Neural crest cell (in vitro differentiated cells): ENCODE results near the gene ADGRD2. TPM values are rescaled to one million over a fixed set of nuclear protein-coding genes. Genes with fewer than 3 reads are reported as not detected.
"Not testable (repeated sequence)": the region's sequence is repeated elsewhere in the genome, so short reads cannot be mapped to it uniquely, and the experiment has no call there.

Source experiments
- DNase-seq: peaks from one replicate; pipeline ENCODE4 v3.0.0; 2021; ENCODE audit warnings: low read depth, mixed read lengths, low spot score
- H3K27ac Mint-ChIP-seq: one replicate; pipeline ENCODE4 v1.8.0; 2021; ENCODE audit warnings: mild to moderate bottlenecking, mixed read lengths; ENCODE audit not compliant: unreplicated experiment
- H3K27me3 Mint-ChIP-seq: 2 replicates; pipeline ENCODE4 v1.8.0; 2021; ENCODE audit warnings: low read depth, mild to moderate bottlenecking, mixed read lengths
- H3K36me3 Mint-ChIP-seq: 2 replicates; pipeline ENCODE4 v1.8.0; 2021; ENCODE audit warnings: low read depth, mild to moderate bottlenecking, mixed read lengths
- H3K4me1 Mint-ChIP-seq: 2 replicates; pipeline ENCODE4 v1.8.0; 2021; ENCODE audit warnings: mixed read lengths
- H3K4me3 Mint-ChIP-seq: one replicate; pipeline ENCODE4 v1.8.0; 2021; ENCODE audit warnings: mild to moderate bottlenecking, mixed read lengths
- H3K9me3 Mint-ChIP-seq: 2 replicates; pipeline ENCODE4 v1.8.0; 2021; ENCODE audit warnings: mixed read lengths
- total RNA-seq: library from RNA; stranded (reverse); gene quantifications from 2 replicates; pipeline ENCODE4 v1.2.1, GENCODE V29; 2021
- TF ChIP-seq, protein P1 (sequence below): fragments of 200-600 bp; sonication (generic); conservative IDR thresholded peaks from 2 replicates; pipeline ENCODE4 v1.5.0; 2021; ENCODE audit warnings: antibody characterized with exemption, mild to moderate bottlenecking

The ADGRD2 gene
- total RNA-seq, 1 donor from 2014 or later, result 0.44 TPM

DNA sequence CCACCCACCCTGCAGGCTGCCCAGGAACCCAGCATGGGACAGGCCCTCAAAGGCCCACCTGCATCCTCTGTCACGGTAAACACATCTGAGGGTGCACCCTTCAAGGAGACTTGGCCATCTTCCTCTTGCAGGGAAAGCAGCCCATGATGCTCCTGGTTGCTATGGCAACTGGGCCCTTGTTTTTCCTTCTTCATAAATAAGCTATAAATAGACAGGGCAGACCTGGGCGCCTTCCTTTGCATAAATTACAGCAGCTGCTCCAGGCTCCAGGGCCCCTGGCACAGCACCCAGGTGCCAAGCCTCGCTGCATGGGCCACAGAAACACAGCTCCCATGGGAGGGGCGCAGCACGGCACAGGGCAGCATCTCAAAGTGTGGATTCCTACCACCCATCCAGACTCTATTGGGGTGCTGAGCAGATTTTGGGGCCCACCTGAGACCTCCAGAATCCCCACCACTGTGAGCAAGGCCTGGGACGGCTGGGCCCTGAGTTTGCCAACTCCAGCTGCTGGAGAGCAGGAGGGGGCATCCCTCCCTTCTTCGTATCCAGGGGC, 29.2 kb upstream of the ADGRD2 start:
- Mint-ChIP-seq H3K9me3 (no peaks in the 10 kb centered on the region), H3K4me1 (peaks cover 11% of the 10 kb centered on the region), H3K36me3 (no peaks in the 10 kb centered on the region), H3K27me3 (peaks cover 20% of the 10 kb centered on the region), H3K27ac (no peak overlapping the region), H3K4me3 (no peak overlapping the region)
- TF ChIP-seq, protein P1, sequence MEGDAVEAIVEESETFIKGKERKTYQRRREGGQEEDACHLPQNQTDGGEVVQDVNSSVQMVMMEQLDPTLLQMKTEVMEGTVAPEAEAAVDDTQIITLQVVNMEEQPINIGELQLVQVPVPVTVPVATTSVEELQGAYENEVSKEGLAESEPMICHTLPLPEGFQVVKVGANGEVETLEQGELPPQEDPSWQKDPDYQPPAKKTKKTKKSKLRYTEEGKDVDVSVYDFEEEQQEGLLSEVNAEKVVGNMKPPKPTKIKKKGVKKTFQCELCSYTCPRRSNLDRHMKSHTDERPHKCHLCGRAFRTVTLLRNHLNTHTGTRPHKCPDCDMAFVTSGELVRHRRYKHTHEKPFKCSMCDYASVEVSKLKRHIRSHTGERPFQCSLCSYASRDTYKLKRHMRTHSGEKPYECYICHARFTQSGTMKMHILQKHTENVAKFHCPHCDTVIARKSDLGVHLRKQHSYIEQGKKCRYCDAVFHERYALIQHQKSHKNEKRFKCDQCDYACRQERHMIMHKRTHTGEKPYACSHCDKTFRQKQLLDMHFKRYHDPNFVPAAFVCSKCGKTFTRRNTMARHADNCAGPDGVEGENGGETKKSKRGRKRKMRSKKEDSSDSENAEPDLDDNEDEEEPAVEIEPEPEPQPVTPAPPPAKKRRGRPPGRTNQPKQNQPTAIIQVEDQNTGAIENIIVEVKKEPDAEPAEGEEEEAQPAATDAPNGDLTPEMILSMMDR, result no peak
- no peak for DNase-seq

DNA sequence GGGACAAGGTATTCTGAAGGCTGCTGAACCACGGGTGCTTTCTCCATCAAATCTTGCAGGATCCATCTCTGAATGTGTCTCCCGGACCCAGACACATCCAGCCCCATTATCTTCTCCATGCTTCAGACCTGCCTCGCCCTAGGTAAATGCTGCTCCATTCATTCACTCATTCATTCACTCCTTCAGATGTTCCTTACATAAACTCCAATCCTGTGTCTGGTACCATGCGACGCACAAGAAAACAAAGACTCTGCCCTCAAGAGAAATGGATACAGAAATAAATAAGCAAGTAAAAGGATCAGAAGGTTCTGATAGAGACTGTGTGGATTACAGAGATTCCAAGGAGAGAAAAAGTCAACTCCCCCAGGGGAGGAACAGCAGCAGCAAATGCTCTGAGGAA, 27.1 kb upstream of the ADGRD2 start:
- H3K9me3 Mint-ChIP-seq, result no peaks in the 10 kb centered on the region
- no peak overlapping the region for H3K27ac Mint-ChIP-seq
- DNase-seq, result no peak
- H3K27me3 Mint-ChIP-seq, result peaks cover 20% of the 10 kb centered on the region
- no peaks in the 10 kb centered on the region for H3K36me3 Mint-ChIP-seq
- H3K4me3 Mint-ChIP-seq, result no peak overlapping the region
- TF ChIP-seq, protein P1, result no peak
- peaks cover 11% of the 10 kb centered on the region for H3K4me1 Mint-ChIP-seq

DNA sequence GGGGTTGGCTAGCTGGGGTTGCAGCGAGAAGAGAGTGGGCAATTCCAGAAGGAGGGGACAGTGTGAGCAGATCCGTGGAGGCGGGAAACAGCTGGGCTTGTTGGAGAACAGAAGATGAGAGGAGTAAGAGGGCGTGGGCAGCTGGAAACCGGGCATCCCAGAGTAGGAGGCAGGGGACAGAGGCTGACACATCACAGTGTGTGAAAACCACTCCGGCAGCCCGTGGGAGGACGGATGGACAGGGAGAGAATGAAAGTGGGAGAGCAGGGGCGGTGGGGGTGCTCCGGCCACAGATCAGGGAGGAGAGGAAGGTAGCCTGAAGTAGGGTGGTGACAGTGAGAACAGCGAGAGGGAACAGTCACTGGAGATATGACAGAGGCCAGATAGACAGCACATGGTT, 26.7 kb upstream of the ADGRD2 start:
- H3K4me1 Mint-ChIP-seq, result peaks cover 11% of the 10 kb centered on the region
- H3K9me3 Mint-ChIP-seq, result no peaks in the 10 kb centered on the region
- H3K36me3 Mint-ChIP-seq, result no peaks in the 10 kb centered on the region
- no peak for DNase-seq
- TF ChIP-seq, protein P1, result no peak
- H3K27ac Mint-ChIP-seq, result no peak overlapping the region
- peaks cover 20% of the 10 kb centered on the region for H3K27me3 Mint-ChIP-seq
- no peak overlapping the region for H3K4me3 Mint-ChIP-seq

DNA sequence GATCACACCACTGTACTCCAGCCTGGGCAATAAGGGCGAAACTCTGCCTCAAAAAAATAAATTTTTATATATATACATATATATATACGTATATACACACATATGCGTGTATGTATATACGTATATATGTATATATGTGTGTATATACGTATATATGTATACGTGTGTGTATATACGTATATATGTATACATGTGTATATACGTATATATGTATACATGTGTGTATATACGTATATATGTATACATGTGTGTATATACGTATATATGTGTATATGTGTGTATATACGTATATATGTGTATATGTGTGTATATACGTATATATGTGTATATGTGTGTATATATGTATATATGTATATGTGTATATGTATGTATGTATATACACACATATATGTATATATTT, 24.5 kb upstream of the ADGRD2 start:
- not testable (repeated sequence) for DNase-seq, H3K36me3 Mint-ChIP-seq, H3K9me3 Mint-ChIP-seq, H3K27ac Mint-ChIP-seq, H3K4me1 Mint-ChIP-seq, H3K4me3 Mint-ChIP-seq
- H3K27me3 Mint-ChIP-seq, result peaks cover 20% of the 10 kb centered on the region

DNA sequence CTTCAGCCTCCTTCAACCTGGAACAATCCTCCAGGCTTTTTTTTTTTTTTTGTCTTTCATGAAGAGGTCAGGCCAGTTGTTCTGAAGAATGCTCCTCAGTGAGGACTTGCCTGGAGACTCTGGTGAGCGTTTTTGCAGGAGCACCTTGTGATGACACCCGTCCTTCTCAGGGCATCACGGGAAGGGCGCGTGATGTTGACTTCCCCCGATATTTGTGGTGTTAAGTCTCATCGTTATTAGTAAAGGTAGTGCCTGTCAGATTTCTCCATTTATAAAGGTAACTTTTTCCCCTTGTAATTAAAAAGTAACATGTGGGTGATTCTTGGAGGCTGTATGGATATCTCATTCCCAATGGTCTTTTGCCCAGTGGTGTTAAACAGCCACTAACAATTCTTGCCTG, 23.9 kb upstream of the ADGRD2 start:
- TF ChIP-seq, protein P1, result no peak
- Mint-ChIP-seq H3K4me3 (no peak overlapping the region), H3K27me3 (peaks cover 20% of the 10 kb centered on the region), H3K4me1 (peaks cover 7% of the 10 kb centered on the region), H3K27ac (no peak overlapping the region), H3K36me3 (no peaks in the 10 kb centered on the region), H3K9me3 (no peaks in the 10 kb centered on the region)
- no peak for DNase-seq

DNA sequence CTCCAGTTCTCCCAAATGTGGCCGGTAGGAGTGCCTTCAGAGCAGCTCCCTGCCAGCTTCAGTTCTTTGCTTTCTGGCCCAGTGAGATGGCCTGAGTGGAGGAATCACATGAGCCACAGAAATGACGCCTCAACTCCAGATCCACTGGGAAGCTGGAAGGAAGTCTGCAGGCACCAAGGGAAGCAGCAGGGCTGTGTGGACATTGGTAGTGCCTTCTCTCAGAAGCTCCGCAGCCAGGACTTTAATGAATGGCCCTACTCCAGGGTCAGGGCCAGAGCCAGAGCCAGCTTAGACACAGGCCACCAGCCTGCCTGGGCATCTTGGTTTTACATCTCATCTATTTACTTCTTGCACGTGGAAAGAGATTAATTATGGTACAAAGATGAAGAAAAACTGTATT, 23.0 kb upstream of the ADGRD2 start:
- no peak overlapping the region for H3K4me3 Mint-ChIP-seq
- no peaks in the 10 kb centered on the region for H3K9me3 Mint-ChIP-seq
- no peak overlapping the region for H3K27ac Mint-ChIP-seq
- TF ChIP-seq, protein P1, result no peak
- peaks cover 16% of the 10 kb centered on the region for H3K27me3 Mint-ChIP-seq
- peaks cover 7% of the 10 kb centered on the region for H3K4me1 Mint-ChIP-seq
- H3K36me3 Mint-ChIP-seq, result no peaks in the 10 kb centered on the region
- DNase-seq, result no peak
